Measurements from ENCODE around the gene DCBLD1.

The DCBLD1 gene

DNA sequence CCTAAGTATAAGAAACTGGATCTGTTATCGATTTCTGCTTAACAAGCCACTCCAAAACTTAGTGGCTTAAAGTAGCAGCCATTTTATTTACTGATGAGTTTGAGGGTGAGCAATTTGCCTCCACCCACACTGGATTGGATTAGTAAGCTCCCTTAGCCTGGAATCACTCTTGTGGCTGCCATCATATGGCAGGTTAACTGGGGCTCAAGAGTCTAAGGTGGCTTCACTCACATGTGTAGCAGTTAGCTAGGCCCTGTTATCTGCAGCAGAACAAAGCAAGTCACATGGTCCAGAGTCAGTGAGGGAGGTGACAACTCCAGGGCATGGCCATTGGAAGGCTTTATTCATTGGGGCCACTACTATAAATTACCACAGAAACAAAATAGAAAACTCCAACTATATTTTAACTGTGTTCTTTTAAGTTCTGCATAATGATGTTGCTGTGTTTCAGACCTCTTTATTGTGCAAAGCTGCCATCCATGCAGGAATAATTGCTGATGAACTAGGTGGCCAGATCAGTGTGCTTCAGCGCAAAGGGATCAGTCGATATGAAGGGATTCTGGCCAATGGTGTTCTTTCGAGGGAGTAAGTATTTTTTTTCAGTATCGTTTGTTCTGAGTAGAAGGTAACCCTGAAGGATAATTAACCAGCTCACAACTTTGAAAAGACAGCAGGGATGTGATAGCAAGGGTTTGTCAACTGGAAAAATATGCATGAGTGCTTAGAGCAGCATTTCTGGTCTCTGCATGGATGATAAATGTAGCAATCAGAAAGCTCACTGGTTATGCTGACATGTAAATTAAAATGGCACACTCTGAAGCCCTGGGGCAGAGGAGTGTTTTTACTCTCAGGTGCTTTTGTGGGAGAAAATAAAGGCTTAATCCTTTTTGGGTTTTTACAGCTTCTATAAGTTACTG lies 49.6 kb downstream of the DCBLD1 start:
- no peak for DNase-seq

DNA sequence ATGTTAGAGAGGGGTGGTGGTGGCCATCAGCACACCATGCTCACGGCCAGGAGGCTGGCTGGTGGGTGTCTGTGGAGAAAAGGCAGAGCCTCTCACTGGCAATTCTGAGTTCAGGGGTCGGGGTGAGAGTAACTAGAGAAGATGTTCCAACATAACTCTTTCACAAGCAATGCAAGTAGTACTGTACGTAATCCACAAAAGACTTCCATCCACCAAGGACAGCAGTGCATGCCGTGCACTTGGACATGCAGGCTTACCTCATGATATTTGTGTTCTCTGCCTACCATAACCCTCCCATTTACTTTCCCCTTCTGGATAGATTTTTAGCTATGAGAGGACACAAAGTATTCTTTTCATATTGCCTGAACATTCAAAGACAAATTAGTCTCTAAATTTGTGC lies 51.3 kb downstream of the DCBLD1 start:
- DNase-seq, result no peak

GRCh38 chr6:117534974-117535373 lies 52.5 kb downstream of the DCBLD1 start:
- no peak for DNase-seq

DNA sequence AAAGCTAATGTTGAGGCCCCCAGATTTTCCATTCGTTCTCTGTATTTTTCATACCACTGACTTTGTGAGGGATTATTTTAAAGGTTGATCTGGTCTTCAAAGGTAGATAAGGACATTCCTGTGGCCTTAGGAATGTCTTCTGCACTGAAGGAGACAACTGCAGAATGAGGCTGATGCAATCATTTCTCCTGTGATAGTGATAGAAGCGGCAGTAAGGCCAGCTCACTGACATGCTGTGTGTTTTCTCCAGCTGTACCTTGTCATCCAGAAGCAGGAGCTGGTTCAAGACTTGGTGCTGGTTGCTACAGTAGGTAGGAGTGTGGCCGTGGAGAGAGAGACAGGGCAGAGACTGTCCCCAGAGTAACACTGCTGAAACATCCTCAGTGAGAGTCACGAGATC lies 53.8 kb downstream of the DCBLD1 start:
- DNase-seq, result no peak

- DNase-seq, result no peak
Observed at GRCh38 chr6:117538615-117539014, 56.1 kb downstream of the DCBLD1 start.

- DNase-seq, result no peak
Observed at GRCh38 chr6:117540670-117541069, 58.2 kb downstream of the DCBLD1 start.

DNA sequence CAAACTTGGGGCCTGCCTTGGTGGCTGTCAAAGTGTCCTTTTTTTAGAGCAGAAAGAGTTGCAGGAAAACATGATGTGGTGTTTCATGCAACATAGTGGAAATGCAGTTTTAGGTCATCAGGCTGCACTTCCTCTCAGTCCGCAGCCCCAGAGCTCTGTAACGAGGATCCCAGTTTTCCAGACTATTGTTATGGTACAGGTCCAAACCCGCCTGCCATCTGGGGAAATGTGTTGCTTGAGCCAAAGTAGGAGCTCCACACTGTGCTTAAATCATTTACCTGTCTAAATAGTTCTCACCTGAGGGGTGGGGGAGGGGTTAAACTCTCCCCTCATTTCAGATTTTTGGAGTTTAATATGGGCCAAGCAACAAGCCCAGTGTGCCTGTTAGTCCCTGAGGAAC lies 60.0 kb downstream of the DCBLD1 start:
- DNase-seq, result no peak

DNA sequence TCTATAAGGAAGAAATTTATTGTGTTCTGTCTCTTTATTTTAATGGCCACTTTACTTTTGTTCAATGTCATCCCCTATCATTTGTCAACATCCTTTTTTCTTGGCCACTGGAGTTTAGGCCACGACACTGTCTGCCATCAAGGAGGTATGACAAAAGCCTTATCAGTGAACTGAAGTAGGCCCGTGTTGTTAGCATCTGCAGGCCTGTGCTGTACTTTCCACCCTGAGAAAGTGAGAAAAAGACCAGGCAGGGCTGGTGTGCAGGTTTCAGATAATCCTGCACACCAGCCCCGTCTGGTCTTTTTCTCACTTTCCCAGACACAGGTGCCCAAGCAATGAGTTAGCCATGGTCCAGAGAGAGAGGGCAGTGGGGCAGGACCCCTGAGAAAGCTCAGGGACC lies 62.2 kb downstream of the DCBLD1 start:
- no peak for DNase-seq

DNA sequence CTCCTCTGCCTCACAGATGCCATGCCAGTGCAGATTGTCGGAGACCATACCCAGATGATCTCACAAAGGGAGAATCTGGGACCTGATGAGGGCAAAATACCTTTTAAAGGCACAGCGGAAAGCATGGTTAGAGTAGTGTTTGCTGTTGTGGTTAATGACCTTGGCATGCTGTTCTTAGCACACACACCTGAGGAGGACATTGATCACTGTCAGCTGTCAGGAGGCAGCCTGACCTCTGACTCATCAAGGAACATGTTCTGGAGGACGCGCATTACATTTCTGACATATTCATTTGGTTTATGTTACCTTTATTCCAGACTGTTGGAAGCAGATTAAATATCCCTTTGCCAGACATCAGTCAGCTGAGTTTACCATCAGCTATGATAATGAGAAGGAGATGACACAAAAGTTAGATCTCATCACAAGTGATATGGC lies 62.7 kb downstream of the DCBLD1 start:
- no peak for DNase-seq

GRCh38 chr6:117546674-117547073 lies 64.2 kb downstream of the DCBLD1 start:
- no peak for DNase-seq

DNA sequence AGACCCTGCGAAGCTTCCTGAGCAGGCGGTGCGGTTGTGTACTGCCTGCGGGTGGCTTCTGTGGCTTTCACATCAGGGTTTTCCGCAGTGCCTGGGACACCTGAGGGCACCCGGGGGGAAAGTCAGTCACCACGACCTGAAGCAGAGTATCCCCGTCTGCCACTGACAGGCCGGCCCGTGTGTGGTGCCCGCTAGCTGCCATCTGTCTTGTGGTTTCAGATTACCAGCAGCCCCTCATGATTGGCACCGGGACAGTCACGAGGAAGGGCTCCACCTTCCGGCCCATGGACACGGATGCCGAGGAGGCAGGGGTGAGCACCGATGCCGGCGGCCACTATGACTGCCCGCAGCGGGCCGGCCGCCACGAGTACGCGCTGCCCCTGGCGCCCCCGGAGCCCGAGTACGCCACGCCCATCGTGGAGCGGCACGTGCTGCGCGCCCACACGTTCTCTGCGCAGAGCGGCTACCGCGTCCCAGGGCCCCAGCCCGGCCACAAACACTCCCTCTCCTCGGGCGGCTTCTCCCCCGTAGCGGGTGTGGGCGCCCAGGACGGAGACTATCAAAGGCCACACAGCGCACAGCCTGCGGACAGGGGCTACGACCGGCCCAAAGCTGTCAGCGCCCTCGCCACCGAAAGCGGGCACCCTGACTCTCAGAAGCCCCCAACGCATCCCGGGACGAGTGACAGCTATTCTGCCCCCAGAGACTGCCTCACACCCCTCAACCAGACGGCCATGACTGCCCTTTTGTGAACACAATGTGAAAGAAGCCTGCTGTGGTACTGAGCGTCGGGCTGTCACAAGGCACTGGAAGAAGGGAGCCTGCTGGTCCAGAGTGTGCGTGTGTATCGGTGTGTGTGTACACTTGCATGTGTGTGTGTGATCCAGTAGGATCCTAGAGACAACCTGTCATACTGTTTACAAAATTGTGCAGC lies 65.5 kb downstream of the DCBLD1 start:
- DNase-seq, result peak; percentile 74

GRCh38 chr6:117548797-117549301 lies 66.4 kb downstream of the DCBLD1 start:
- DNase-seq, result no peak

GRCh38 chr6:117549611-117550010 lies 67.1 kb downstream of the DCBLD1 start:
- no peak for DNase-seq

GRCh38 chr6:117550078-117550600 lies 67.7 kb downstream of the DCBLD1 start:
- DNase-seq, result no peak

GRCh38 chr6:117550618-117551242 lies 68.3 kb downstream of the DCBLD1 start:
- DNase-seq, result no peak

DNA sequence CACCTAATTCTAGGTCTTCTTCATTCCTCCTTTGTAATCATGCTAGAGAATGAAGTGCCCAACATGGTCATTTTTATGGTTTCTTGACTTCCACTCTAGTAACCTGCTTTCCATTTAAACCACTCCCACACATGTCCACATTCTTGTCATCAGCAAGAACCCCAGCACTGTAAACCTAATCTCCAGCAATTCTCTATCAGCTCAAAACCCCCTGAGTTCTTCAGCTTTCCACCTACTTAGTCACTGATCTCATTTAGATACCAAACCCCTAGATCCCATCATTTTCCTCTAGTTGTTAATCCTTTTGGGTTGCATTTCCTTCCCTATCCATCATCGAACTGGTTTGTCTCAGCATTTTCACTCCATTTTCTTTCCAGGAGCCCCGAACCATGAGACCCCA lies 70.1 kb downstream of the DCBLD1 start:
- no peak for DNase-seq

DNA sequence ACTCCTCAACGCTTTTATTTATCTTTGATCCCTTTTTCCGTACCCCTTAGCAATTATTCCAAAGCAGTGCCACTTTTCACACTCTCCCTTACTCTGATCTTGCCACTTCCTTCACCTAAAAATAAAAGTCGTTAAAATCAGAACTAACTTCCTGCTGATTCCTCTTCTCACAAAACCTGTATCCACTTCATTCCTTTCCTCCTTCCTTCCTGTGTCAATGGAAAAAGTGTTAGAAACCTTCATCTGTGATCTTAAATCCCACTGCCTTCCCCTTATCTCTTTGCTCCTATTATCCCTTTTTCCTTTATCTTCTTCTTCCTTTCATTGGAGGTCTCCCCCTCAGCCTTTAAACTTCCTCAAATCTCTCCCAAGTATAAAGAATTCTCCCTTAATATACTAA lies 70.7 kb downstream of the DCBLD1 start:
- DNase-seq, result no peak

DNA sequence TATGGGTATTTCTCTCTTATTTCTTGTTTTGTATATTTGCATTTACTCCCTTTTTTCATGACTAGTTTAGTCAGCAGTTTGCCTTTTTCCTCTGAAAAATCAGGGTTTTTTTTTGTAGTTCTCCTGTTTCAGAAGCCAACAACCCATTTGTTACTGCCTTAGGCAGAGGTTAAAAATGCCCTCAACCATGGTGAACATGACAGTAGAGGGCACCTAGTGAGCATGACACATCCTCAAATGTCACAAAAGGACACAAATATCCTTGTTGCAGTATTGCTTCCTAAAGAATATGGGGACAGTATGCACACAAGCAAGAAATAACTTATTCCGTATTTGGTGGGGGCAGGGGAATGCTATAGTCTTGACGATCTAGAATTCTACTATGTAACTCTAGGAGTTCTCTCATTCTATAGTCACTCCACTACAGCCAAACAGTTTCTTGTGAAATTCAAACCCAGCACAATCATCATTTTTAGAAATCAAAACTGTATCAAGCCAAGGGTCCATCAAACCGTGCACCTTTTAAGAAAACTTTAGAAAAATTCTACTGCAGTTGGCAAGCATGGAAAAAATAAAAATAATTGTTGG lies 72.9 kb downstream of the DCBLD1 start:
- no peak for DNase-seq

DNA sequence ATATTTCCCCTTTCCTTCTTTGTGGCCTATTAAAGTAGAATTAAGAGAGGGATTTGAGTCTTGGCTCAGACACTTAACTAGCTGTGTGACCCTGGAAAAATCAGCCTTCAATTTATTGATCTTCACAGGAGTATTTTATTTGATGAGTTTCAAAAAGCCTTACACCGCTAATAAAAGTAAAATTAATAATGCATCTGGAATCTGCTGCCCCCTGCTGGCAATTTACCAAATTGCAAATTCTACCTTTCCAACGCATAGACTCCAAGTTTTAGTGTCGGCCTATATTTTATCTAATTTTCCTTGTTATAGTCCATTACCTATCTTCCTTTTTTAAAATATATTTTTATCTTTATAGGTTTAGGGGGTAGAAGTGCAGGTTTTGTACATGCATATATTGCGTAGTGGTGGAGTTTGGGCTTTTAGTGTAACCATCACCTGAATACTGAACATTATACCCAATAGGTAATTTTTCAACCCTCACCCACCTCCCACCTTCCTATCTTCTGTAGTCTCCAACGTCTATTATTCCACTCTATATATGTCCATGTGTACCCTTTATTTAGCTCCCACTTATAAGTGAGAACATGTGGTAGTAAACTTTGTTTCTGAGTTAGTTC lies 73.5 kb downstream of the DCBLD1 start:
- DNase-seq, result no peak

GRCh38 chr6:117557951-117558350 lies 75.5 kb downstream of the DCBLD1 start:
- no peak for DNase-seq

DNA sequence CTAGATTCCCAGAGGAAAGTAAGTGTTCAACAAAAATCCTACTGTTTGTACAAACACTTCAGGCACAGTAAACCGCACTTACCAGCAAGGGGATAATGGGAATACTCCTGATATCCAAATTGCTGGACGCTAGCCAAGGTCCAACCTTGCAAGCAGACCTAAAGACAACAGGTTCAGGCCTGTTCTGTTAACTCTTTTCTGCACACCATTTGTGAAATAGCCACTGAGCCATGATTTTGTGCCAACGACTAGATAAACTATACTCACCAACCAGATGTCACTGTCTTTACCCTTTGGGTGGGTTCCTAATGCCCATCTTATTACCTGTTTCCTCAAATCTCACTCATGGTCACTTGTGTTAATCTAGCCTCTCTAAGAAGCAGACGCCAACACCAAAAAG lies 76.3 kb downstream of the DCBLD1 start:
- DNase-seq, result no peak

- DNase-seq, result no peak
Observed at GRCh38 chr6:117559299-117559698, 76.8 kb downstream of the DCBLD1 start.

All from left hindlimb (tissue), 1 donor.